ENCODE measurements around the gene CDC37L1. TPM values are rescaled to one million over a fixed set of nuclear protein-coding genes. Genes with fewer than 3 reads are reported as not detected.

CDC37L1 gene
- total and polyA plus RNA-seq, 2 experiments from 2014 or later, result 26.9 to 29.6 TPM

DNA sequence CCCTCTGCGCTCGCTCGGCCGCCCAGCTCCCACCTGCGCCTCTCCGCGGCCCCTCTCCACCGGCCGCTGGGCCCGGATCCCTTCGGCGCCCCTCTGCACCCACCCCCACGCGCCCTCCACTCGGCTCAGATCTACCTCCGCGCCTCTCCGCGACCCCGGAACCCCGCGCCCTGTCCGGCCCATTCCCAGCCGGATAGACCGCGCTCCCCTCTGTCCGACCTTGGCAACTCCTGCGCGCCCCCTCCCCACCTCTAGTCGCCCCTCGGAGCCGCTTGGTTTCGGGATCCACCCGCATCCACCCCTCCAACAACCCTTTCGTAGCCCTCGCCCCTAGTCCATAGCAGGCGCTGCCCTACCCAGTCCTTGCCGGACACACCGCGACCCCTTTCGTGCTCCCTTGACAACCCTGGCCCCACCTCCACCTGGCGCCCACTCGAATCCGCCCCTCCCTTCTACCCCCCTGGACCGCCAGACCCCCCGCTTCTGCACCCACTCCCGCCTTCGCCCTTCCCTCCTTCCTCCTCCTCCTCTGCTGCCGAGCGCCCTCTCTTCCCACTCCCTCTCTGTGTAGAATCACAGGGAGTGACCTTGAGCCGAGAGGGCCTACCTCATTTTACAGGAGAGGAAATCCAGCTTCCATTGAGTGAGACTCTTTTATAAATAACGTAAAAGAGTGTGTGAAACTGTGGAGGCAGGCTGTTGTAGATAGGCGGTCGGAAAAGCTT, 62.2 kb downstream of the CDC37L1 start:
- peak overlapping the region; percentile 95 for H2AFZ ChIP-seq
- no peaks in the 10 kb centered on the region; the same call in 2 of the 3 replicates for H3K9me3 Mint-ChIP-seq
- H3K36me3 Mint-ChIP-seq (ENCODE audit: low read depth), result no peaks in the 10 kb centered on the region; the same call in 2 of the 3 replicates
- H3K27me3 Mint-ChIP-seq (ENCODE audit: insufficient read depth, low read depth, poor library complexity), result peaks cover 13% of the 10 kb centered on the region
- no peak overlapping the region; the same call in 1 of the 2 replicates for H3K27ac ChIP-seq (ENCODE audit: low read depth)
- peak; percentile 49 for TF ChIP-seq POLR2AphosphoS5 (IDR thresholded peaks at IDR 0.05; ENCODE audit: low read depth)
- TF ChIP-seq, protein P1, sequence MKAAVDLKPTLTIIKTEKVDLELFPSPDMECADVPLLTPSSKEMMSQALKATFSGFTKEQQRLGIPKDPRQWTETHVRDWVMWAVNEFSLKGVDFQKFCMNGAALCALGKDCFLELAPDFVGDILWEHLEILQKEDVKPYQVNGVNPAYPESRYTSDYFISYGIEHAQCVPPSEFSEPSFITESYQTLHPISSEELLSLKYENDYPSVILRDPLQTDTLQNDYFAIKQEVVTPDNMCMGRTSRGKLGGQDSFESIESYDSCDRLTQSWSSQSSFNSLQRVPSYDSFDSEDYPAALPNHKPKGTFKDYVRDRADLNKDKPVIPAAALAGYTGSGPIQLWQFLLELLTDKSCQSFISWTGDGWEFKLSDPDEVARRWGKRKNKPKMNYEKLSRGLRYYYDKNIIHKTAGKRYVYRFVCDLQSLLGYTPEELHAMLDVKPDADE (IDR thresholded peaks at IDR 0.05), result no peak
- peak; percentile 66 for DNase-seq (ENCODE audit: low spot score)
- no peaks in the 10 kb centered on the region for H3K36me3 ChIP-seq (ENCODE audit: insufficient read depth)
- H3K4me1 ChIP-seq (ENCODE audit: insufficient read depth), result peaks cover 36% of the 10 kb centered on the region
- no peaks in the 10 kb centered on the region for H3K9me2 ChIP-seq (ENCODE audit: insufficient read depth)
- H3K4me3 Mint-ChIP-seq, result peak overlapping the region; percentile 84
- 0 out of 2 replicates have a peak overlapping the region, but pooled peaks have one; percentile 2 for H3K27ac Mint-ChIP-seq
- peak overlapping the region; percentile 83 for H3K4me2 ChIP-seq
- peaks cover 38% of the 10 kb centered on the region for H3K79me2 ChIP-seq (replicated peaks; ENCODE audit: insufficient read depth)
- H3K4me3 ChIP-seq, result peak overlapping the region; percentile 64
- H3K4me1 Mint-ChIP-seq, result peaks cover 32% of the 10 kb centered on the region
- peak; percentile 45 for ATAC-seq
- H3K27me3 ChIP-seq (ENCODE audit: insufficient read depth), result no peaks in the 10 kb centered on the region
- no peaks in the 10 kb centered on the region; the same call in 1 of the 2 replicates for H3F3A ChIP-seq (replicated peaks; ENCODE audit: low read depth)
- peaks cover 11% of the 10 kb centered on the region for H4K20me1 ChIP-seq (replicated peaks; ENCODE audit: insufficient read depth)

DNA sequence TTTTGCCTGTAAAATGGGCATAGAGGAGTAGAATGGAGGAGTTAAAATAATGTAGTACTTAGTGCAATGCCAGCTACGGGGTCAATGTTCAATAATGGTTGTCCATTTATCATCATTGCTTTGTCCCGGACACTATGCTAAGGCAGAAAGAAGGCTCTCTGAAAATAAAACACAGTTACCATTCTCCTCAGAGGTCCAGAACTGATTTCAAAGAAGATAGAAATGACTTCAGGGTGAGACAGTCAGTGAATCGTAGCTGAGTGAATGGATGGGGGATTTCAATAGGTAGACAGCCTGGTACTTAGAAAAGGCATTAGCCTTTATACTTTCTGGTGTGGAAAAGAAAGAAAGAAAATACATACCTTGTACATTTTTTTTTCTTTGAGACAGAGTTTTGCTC, 62.9 kb downstream of the CDC37L1 start:
- H3K9me3 Mint-ChIP-seq, result no peaks in the 10 kb centered on the region; the same call in 2 of the 3 replicates
- peaks cover 11% of the 10 kb centered on the region for H4K20me1 ChIP-seq (replicated peaks; ENCODE audit: insufficient read depth)
- TF ChIP-seq CREB1 (CRISPR knock-in tag; IDR thresholded peaks at IDR 0.05; ENCODE audit: low read depth) (no peak), NANOG (IDR thresholded peaks at IDR 0.05; ENCODE audit: borderline replicate concordance) (no peak), POLR2AphosphoS5 (IDR thresholded peaks at IDR 0.05; ENCODE audit: low read depth) (no peak), EZH2 (IDR thresholded peaks at IDR 0.05; ENCODE audit: low read depth, unreplicated experiment) (no peak), ZNF114 (CRISPR knock-in tag; IDR thresholded peaks at IDR 0.05) (no peak), ZNF331 (CRISPR knock-in tag; IDR thresholded peaks at IDR 0.05; ENCODE audit: low read depth) (no peak), JUNB (IDR thresholded peaks at IDR 0.05; ENCODE audit: unreplicated experiment) (no peak)
- TF ChIP-seq, protein P2, sequence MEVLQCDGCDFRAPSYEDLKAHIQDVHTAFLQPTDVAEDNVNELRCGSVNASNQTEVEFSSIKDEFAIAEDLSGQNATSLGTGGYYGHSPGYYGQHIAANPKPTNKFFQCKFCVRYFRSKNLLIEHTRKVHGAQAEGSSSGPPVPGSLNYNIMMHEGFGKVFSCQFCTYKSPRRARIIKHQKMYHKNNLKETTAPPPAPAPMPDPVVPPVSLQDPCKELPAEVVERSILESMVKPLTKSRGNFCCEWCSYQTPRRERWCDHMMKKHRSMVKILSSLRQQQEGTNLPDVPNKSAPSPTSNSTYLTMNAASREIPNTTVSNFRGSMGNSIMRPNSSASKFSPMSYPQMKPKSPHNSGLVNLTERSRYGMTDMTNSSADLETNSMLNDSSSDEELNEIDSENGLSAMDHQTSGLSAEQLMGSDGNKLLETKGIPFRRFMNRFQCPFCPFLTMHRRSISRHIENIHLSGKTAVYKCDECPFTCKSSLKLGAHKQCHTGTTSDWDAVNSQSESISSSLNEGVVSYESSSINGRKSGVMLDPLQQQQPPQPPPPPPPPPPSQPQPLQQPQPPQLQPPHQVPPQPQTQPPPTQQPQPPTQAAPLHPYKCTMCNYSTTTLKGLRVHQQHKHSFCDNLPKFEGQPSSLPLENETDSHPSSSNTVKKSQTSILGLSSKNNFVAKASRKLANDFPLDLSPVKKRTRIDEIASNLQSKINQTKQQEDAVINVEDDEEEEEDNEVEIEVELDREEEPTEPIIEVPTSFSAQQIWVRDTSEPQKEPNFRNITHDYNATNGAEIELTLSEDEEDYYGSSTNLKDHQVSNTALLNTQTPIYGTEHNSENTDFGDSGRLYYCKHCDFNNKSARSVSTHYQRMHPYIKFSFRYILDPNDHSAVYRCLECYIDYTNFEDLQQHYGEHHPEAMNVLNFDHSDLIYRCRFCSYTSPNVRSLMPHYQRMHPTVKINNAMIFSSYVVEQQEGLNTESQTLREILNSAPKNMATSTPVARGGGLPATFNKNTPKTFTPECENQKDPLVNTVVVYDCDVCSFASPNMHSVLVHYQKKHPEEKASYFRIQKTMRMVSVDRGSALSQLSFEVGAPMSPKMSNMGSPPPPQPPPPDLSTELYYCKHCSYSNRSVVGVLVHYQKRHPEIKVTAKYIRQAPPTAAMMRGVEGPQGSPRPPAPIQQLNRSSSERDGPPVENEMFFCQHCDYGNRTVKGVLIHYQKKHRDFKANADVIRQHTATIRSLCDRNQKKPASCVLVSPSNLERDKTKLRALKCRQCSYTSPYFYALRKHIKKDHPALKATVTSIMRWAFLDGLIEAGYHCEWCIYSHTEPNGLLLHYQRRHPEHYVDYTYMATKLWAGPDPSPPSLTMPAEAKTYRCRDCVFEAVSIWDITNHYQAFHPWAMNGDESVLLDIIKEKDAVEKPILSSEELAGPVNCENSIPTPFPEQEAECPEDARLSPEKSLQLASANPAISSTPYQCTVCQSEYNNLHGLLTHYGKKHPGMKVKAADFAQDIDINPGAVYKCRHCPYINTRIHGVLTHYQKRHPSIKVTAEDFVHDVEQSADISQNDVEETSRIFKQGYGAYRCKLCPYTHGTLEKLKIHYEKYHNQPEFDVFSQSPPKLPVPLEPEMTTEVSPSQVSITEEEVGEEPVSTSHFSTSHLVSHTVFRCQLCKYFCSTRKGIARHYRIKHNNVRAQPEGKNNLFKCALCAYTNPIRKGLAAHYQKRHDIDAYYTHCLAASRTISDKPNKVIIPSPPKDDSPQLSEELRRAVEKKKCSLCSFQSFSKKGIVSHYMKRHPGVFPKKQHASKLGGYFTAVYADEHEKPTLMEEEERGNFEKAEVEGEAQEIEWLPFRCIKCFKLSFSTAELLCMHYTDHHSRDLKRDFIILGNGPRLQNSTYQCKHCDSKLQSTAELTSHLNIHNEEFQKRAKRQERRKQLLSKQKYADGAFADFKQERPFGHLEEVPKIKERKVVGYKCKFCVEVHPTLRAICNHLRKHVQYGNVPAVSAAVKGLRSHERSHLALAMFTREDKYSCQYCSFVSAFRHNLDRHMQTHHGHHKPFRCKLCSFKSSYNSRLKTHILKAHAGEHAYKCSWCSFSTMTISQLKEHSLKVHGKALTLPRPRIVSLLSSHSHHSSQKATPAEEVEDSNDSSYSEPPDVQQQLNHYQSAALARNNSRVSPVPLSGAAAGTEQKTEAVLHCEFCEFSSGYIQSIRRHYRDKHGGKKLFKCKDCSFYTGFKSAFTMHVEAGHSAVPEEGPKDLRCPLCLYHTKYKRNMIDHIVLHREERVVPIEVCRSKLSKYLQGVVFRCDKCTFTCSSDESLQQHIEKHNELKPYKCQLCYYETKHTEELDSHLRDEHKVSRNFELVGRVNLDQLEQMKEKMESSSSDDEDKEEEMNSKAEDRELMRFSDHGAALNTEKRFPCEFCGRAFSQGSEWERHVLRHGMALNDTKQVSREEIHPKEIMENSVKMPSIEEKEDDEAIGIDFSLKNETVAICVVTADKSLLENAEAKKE (CRISPR knock-in tag; IDR thresholded peaks at IDR 0.05), result no peak

More for the DNA sequence above, 62.9 kb downstream of the CDC37L1 start:
- no peak overlapping the region for H3K27ac Mint-ChIP-seq
- peak overlapping the region; percentile 84 for H3K4me3 Mint-ChIP-seq
- peaks cover 13% of the 10 kb centered on the region for H3K27me3 Mint-ChIP-seq (ENCODE audit: insufficient read depth, low read depth, poor library complexity)
- Histone ChIP-seq H3K4me2 (peak overlapping the region; percentile 83), H3K27ac (ENCODE audit: low read depth) (no peak overlapping the region; the same call in 1 of the 2 replicates), H3K27me3 (ENCODE audit: insufficient read depth) (no peaks in the 10 kb centered on the region), H3K79me2 (replicated peaks; ENCODE audit: insufficient read depth) (peaks cover 31% of the 10 kb centered on the region), H2AFZ (peak overlapping the region; percentile 95; the same call in 1 of the 2 replicates), H3F3A (replicated peaks; ENCODE audit: low read depth) (no peaks in the 10 kb centered on the region; the same call in 1 of the 2 replicates), H3K4me1 (ENCODE audit: insufficient read depth) (peaks cover 36% of the 10 kb centered on the region), H3K36me3 (ENCODE audit: insufficient read depth) (no peaks in the 10 kb centered on the region), H3K4me3 (peak overlapping the region; percentile 64), H3K9me2 (ENCODE audit: insufficient read depth) (no peaks in the 10 kb centered on the region)
- no peak for ATAC-seq
- DNase-seq (ENCODE audit: low spot score), result no peak
- peaks cover 32% of the 10 kb centered on the region for H3K4me1 Mint-ChIP-seq
- H3K36me3 Mint-ChIP-seq (ENCODE audit: low read depth), result no peaks in the 10 kb centered on the region; the same call in 2 of the 3 replicates
